Endothelial cell of umbilical vein (primary cell): ENCODE measurements around the gene PTPN14.

Experiments used
- CTCF ChIP-seq, 2 donors: IDR thresholded peaks; 1 replicate in 1 of 2; 2 replicates in 1 of 2; pipeline ENCODE4 v1.5.1; 2011; ENCODE audit warnings: low read length in 2 of 2, mild to moderate bottlenecking in 2 of 2, moderate library complexity in 2 of 2, control low read depth in 1 of 2, inconsistent platforms in 1 of 2, low read depth in 1 of 2; ENCODE audit not compliant: insufficient read depth in 1 of 2; ENCODE audit errors: extremely low read depth in 1 of 2
- EZH2 ChIP-seq: IDR thresholded peaks from 2 replicates; pipeline ENCODE4 v1.6.1; 2012; ENCODE audit warnings: borderline replicate concordance, low read depth, mild to moderate bottlenecking, moderate library complexity, low read length, inconsistent platforms; ENCODE audit not compliant: severe bottlenecking
- GATA2 ChIP-seq: IDR thresholded peaks from 2 replicates; pipeline ENCODE4 v1.7.0; 2011; ENCODE audit warnings: low read depth, mild to moderate bottlenecking, moderate library complexity, mixed read lengths, low read length; ENCODE audit not compliant: insufficient read length, insufficient read depth
- JUN ChIP-seq: IDR thresholded peaks from 2 replicates; pipeline ENCODE4 v1.6.1; 2011; ENCODE audit warnings: borderline replicate concordance, low read depth; ENCODE audit not compliant: insufficient read length, insufficient read depth
- MYC ChIP-seq: IDR thresholded peaks from one replicate; pipeline ENCODE4 v1.6.1; 2011; ENCODE audit warnings: mild to moderate bottlenecking, low read depth, low read length
- POLR2A ChIP-seq: IDR thresholded peaks from 2 replicates; pipeline ENCODE4 v1.6.1; 2012; ENCODE audit warnings: low read depth, mild to moderate bottlenecking, control low read depth, low read length
- POLR2AphosphoS5 ChIP-seq: IDR thresholded peaks from 2 replicates; pipeline ENCODE4 v1.6.1; 2012; ENCODE audit warnings: low read depth, mild to moderate bottlenecking, control low read depth, low read length, moderate library complexity; ENCODE audit not compliant: insufficient read depth
- TF ChIP-seq, protein P1 (sequence below): IDR thresholded peaks from 2 replicates; pipeline ENCODE4 v1.6.1; 2011; ENCODE audit not compliant: insufficient read depth, insufficient read length

DNA sequence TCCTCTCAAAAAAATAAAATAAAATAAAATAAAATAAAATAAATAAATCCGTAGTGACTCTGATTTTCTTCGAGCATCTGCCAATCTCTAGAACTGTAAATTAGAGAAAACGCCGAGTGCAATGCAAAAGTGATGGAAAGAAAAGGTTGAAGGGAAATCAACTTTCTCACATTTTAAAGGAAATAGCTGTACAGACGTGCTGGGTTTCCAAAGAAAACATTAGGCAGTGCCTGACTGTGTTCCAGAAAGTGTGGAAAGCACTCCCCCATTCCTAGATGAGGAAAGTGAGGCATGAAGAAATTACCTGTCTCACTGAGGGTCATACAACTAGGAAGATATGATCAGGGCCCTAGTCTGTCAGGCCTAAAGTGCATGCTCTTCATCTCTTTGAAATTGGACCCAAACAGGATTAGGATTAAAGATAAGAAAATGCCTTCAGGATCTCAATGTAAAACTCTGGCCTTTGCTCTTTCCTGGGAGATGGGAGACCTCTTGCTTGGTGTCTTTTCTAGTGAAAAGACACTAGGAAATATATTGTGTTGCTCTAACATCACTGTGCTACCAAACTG, 1.8 kb upstream of the PTPN14 start:
- TF ChIP-seq, protein P1, sequence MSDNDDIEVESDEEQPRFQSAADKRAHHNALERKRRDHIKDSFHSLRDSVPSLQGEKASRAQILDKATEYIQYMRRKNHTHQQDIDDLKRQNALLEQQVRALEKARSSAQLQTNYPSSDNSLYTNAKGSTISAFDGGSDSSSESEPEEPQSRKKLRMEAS: no peak
- TF ChIP-seq EZH2 (no peak), CTCF (IDR thresholded peaks at IDR 0.05; ENCODE audit: extremely low read depth in 1 of 2, insufficient read depth in 1 of 2, low read depth in 1 of 2, low read length in 2 of 2) (no peak), POLR2AphosphoS5 (no peak), MYC (no peak), POLR2A (no peak), JUN (no peak), GATA2 (no peak)
